Inferior parietal cortex (tissue), 1 donor: Measurements from ENCODE around the gene NDUFB7.

Source experiments
- DNase-seq: peaks from one replicate; pipeline ENCODE4 v3.0.0-alpha.2; 2016; ENCODE audit errors: extremely low spot score

NDUFB7 gene

DNA sequence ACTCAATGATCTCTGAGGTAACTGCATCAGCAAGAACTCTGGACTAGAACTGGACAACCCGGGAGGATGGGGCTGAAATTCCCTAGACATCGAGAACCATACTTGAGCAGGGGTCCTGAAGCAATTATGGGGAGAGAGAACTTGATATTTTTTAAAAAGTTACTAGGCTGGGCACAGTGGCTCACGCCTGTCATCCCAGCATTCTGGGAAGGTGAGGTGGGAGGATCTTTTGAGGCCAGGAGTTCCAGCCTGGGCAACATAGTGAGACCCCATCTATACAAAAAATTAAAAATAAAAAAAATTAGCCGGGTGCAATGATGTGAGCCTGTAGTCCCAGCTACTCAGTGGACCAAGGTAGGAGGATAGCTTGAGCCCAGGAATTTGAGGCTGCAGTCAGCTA is 51.3 kb downstream of the NDUFB7 start:
- no peak for DNase-seq

GRCh38 chr19:14519860-14520407 is 51.9 kb downstream of the NDUFB7 start:
- no peak for DNase-seq

- DNase-seq = no peak
Observed at GRCh38 chr19:14519245-14519859, 52.5 kb downstream of the NDUFB7 start.

DNA sequence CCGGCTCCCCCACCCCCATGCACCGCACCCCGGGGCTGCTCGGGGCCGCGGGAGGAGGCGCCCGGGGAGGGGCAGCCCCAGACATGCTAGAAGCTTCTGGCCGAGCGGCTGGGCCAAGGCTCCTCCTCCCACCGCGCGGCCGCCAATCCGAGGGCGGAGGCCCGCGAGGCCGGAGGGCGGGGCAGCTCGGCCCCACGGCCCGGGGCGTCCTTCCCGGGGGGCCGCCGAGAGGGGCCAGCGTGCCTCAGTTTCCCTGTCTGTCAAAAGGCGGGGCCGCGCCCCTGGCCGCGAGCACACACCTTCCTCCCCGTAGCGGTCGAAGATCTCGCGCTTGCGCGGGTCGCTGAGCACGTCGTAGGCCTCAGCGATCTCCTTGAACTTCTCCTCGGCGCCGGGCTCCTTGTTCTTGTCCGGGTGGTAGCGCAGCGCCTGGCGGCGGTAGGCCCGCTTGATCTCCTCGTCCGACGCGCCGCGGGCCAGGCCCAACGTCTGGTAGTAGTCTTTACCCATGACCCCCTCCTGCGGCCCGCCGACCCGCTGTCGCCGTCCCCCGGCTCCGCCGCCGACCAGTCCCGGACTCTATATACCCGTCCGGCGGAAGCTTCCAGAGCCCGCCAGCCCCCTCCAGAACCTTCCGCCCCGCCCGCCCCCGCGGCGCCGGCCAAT is 53.9 kb downstream of the NDUFB7 start, which contains the start of gene DNAJB1:
TSS of gene DNAJB1 (minus strand) at position 558 of the 666 bp plus-strand sequence. CDS start at position 510, 48 bp downstream.
- DNase-seq = peak; percentile 75

DNA sequence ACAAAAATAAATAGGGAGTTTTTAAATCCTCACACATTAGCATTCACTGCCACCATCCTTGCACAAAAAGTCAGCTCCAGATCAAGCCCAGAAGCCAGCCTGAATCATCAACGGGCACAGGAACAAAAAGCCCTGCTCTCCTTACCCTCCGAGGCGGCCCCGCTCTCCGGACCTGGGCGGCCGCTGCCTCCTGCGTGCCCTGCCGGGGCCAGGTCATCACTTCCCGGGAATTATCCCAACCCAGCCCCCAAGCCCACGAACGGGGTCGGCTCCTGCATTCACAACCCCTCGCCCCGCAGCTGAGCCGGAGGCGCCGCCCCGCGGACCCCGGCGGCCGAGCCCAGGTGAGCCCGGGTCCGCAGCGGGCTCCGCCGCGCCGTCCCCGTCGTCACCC is 54.4 kb downstream of the NDUFB7 start:
- DNase-seq = no peak

GRCh38 chr19:14516746-14517438 is 55.0 kb downstream of the NDUFB7 start:
- DNase-seq = no peak
